ENCODE measurements around the gene NUDT22.

Gene NUDT22, protein sequence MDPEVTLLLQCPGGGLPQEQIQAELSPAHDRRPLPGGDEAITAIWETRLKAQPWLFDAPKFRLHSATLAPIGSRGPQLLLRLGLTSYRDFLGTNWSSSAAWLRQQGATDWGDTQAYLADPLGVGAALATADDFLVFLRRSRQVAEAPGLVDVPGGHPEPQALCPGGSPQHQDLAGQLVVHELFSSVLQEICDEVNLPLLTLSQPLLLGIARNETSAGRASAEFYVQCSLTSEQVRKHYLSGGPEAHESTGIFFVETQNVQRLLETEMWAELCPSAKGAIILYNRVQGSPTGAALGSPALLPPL

DNA sequence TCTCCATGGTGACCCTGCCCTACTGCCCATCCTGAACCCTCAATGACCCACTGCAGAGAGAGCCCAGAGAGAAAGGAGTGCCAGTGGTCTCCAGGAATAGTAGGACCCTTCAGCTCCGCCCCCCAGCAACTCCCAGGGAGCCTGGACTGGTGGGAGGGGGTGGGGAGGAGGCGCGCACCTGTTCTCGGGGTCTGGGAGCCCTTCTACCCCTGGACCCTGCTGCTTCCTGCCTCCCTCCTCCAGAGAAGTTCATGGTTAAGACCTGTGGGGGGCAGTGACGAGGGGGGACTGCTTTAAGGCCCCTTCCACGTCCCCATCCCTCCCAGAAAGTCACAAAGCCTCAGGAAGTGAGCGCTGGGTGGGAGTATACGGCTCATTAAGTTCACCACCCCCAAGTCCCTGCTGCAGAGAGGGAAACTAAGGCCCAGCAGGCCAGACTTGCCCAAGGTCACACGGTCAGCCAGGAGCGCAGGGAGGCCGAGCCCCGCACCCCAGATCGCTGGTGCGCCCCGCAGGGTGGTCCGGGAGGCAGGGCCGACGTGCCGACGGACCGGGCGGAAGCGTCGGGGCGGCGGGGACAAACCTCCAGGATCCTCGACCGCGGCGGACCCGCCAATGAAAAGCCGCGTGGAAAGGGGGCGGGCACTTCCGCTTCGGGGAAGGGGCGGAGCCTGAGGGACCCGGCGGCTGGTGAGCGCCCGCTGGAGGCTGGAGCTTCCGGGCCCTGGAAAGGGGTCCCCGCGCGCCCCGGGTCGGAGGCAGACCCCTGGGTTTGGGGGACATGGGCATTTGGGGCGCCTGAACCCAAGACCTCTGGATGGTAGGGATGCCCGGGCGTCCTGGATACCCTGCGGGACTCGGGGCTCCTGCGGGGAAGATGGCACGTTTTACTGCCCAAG is at the start of gene NUDT22, which contains the start of gene TRPT1:
Gene NUDT22 (plus strand): TSS at position 667 of the 899 bp plus-strand sequence. CDS start 379 bp downstream, outside the sequence.
Gene TRPT1 (minus strand): TSS at position 579 of the 899 bp plus-strand sequence. CDS start 326 bp downstream, at position 253.
- peak; percentile 95 for DNase-seq (ENCODE audit: low spot score)

DNA sequence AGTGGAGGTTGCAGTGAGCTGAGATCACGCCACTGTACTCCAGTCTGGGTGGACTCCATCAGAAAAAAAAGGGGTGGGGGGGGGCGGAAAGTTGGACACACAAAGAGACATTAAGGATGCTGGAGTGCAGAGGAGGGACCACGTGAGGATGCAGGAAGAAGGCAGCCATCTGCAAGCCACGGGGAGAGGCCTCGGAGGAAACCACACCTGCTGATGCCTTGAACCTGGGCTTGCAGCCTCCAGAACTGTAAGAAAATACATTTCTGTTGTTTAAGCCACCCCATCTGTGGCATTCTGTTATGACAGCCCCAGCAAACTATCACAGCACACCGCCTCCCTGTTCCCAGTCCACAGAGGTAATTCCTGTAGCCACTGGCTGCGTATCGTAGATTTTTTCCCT is 49.3 kb upstream of the NUDT22 start:
- no peak for DNase-seq (ENCODE audit: low spot score)

DNA sequence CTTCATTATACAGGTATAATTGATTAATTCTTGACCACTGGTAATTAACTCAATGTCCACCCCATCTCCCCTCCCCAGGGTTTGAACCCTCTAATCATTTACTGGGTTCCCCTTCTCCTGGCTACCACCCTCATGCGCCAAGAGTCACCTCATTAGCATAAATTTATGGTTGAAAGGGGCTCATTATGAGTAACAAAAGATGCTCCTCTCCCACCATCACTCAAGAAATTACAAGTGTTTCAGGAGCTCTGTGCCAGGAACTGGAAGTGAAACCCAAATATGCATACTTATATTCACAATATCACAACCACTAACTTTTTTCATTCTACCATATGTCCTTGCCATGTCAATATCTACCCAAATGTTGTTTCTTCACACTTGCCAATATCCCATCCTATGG is 47.9 kb upstream of the NUDT22 start:
- no peak for DNase-seq (ENCODE audit: low spot score)

DNA sequence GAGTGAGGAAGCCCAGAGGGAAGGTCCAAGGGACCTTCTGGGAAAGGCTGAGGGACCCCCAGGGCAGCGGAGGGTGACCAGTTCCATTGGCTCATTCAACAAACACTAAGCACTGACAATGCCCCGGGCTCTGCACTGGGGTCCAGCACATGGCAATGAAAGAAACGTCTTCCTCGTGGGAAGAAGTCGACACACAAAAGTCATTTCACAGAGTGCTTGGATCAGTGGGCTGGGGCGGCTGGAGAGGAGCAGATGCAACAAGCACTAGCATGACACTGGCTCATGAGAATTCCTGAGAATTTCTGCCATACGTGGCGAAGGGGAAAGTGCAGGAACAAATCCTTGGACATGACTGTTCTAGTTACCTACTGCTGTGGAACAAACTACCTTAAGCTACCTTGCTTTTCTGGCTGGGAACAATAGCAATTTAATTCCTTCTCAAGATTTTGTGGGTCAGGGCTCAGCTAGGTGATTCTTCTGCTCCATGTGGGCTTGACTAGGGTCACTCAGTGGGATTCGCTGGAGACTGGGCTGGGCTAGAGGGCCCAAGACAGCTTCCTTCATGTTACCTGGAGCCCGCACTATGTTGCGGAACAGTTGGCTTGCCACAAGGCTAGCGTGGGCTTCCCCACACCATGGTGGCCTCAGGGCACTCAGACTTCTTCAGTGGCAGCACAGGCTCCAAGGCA is 47.0 kb upstream of the NUDT22 start:
- no peak for DNase-seq (ENCODE audit: low spot score)

DNA sequence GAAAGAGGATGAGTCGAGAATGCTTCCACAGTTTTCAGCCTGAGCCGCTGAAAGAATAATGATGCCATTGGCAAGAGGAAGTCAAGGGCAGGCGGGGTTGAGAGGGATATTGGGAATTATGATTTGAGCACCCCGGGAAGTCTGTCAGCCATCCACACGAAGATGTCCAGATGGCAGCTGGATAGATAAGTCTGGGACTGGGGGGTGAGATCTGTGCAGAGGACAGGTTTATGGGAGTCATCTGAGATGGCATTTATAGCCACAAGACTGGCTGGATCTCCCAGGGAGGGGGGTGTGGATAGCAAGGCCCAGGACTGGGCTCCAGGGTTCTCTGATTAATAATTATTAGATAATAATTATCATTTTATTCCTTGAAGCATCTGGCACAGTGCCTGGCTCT is 45.2 kb upstream of the NUDT22 start:
- peak; percentile 67 for DNase-seq (ENCODE audit: low spot score)

DNA sequence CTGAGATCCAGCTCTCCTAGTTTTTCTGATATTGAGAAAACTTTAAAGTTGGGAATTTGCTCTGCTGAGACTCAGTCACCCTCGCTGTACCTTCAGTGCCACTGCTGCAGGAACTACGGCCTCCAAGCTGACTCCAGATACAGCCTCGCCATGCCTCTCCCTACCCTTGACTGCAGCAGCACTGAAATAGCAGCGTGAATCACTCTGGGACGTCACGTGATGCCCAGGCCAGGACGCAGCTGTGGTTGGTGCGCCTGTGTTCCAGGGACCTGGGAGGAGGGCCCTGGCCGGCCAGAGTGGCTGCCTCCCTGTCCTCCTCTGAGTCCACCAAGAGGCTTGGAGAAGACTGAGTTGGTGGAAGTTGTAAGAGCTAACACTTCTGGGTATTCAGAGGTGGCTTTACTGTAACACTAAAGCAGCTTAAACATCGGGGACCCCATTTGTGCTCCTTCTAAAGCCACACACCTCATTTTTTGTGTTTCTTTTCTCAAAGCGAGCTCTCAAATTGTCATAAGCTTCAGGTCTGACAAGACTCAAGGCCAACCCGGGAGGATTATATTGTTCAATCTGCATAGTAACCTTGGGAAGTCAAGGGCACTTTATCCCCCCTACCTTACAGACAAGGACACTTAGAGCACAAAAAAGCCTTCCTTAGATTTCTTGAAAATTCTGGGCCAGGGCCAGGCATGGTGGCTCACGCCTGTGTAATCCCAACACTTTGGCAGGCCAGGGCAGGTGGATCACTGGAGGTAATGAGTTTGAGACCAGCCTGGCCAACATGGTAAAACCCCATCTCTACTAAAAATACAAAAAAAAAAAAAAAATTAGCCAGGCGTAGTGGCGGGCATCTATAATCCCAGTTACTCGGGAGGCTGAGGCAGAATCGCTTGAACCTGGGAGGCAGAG is 44.3 kb upstream of the NUDT22 start:
- DNase-seq (ENCODE audit: low spot score), result peak; percentile 67

DNA sequence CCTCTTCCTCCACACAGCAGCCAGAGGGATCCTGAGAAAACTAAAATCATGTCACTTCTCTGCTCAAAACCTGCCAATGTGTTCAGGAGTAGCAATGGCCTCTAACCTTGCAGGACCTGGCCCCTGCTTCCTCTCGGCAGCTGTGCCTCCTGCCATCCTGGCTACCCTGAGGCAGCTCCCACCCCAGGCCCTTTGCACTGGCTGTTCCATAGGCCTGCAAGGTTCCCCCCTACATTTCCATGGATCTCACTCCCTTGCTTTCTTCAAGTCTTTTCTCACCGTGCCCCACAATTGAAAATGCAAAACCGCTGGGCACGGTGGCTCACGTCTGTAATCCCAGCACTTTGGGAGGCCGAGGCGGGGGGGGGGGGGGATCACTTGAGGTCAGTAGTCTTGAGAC is 42.2 kb upstream of the NUDT22 start:
- DNase-seq (ENCODE audit: low spot score), result no peak

DNA sequence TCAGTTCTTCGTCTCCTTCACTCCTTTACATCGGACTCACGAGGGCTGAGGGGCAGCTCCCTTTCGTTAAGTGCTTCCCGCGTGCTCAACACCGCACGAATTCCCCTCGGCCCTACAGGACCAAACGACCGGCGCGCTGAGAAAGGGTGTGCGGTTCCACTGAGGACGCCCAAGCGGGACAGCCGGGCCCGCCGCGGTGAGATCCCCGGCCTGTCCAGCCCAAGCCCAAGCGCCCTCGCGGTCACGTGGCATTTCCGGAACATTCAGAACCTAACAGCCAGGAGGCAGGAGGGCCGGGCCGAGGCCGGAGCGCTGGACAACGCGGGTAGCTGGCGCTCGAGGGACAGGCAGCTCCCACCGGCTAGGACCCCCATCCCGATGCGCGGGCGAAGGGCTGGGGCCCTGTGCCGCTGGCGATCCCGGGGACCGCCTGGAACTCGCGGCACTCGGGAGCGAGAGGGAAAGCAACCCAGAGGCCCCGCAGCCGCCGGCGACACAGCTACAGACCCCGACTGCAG is 40.8 kb upstream of the NUDT22 start:
- DNase-seq (ENCODE audit: low spot score), result no peak

DNA sequence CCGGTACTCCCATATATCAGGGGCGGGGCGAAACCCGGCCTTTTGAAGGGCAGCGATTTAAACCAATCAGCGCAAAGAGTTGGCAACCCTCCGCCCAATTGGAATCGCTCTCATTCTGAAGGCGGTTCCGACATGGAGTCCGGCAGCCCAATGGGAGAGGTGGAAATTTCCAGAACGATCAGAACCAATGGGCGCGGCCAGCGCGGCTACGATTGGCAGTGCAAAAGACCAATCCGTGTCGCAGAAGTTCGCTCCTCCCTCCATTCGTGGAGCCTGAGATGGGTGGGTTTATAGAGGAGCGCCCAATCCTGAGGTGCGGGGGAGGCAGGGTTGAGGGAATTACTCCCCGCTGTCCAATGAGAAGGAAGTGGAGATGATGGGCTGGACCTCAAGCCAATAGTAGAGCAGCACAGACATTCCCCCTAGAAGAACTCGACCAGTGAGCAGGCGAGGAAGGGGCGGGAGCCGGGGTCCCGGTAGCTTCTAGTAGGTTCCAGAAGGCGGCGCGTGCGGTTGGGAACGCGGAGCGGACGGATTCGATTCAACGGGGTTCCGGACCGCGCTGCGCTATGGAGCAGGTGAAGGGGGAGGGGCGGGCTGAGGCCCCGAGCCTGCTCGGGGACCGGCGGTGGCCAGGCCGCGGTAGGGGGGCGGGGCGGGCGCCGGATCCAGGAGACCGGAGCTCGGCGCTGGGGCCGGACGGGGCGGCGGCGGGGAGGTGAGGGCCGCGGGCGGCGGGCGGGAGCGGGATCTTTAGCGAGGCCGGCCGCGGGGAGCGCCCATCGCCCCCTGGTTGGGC is 40.2 kb upstream of the NUDT22 start, which contains the start of gene STIP1:
Gene STIP1 (plus strand): TSS at position 479 of the 799 bp plus-strand sequence. CDS start 91 bp downstream, at position 570.
- DNase-seq (ENCODE audit: low spot score), result peak; percentile 95

DNA sequence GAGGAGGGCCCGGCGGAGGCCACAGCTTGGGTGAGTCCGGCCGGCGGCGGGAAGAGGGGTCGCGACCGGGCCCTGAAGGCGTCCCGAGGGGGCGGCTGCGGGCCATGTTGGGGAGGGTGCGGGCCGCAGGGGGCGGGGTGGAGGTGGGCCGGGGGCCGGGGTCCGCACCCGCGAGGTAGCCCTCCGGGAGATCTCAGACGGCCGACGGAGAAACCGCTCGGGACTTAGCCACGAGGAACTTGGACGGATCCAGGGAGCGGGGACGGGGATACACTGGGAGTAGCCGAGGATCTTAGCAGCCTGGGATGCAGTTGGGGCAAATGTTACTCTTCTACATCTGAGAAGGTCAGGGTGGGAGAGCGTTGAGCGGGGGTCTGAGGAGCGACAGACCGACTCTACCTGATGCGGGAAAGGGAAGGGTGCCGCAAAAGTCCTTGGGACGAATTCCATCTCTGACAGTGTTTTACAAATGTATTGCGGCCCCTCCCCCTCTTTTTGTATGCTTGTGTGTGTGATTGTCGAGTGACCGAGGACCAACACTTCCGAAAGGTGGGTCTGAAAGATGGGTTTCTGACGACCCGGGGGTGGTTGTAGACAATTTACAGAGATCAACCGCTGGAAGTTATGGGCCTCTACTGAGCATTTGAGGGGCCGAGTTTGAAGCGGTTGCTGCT is 39.4 kb upstream of the NUDT22 start:
- no peak for DNase-seq (ENCODE audit: low spot score)

DNA sequence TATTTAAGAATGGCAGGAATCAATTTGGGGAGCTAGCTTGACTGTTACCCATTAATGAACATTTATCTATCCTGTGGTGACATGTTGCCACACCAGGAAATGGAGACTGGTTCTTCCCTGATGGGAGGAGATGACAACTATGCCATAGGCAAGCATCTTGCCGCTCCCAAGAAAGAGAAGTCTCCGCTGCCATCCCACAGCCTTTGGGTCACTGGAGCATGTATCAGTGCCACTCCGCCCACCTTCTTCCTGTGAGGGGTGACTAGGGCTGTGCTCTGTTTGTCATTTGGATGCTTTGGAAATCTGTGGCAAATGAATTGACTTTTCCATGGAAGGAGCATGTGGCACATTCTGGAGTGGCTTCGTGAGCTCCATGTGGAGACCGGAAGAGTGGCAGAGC is 33.6 kb upstream of the NUDT22 start:
- no peak for DNase-seq (ENCODE audit: low spot score)

DNA sequence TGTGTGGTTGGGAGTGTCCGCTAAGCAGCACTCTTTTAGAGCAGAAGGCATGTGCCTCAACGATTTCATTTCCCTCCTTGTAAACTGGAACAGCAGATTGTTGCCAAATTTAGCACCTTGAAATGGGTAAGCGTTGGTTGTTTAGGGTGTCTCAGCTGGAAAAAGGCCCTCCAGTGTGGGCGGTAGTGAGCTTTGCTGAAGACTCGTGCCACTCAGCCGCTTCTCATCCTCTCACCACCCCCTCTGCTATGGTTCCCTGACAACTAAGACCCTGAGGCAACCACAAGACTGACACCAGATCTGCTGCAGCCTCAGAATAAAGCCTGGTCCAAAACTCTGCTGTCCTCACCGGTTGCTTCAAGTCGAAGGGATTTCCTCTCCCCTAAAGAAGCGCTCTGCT is 29.4 kb upstream of the NUDT22 start:
- no peak for DNase-seq (ENCODE audit: low spot score)

DNA sequence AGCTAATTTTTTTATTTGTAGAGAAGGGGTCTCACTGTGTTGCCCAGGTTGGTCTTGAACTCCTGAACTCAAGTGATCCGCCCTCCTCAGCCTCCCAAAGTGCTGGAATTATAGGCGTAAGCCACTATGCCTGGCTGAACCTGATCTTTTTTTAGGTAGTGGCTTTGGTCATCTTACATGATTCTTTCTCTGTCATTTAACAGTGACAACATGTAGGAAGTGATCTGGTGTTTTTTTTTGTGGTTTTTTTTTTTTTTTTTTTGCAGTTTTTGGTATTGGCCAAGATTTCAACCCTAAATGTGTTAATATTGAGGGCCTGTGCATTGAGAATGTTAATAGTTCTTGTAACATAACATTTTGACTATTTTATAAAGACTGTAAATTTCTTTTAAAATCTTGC is 27.6 kb upstream of the NUDT22 start:
- no peak for DNase-seq (ENCODE audit: low spot score)

DNA sequence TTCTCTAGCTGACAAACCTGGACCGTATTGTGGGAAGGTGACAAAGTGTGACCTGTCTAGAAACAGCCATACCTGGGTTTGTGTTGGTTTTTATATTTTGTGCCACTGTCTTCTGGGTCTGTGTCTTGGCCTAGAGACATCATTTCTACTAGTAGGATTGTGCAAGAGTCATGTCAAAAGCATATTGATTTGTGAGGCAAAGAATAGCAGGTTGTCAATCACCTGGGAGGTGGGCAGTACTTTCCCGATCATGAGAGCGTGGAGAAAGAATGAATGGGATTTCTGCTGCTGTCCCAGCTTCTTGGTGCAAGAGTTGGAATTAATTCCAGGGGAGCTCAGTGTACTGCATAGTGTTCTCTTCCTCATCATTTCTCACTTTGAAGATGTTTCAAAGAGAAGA is 24.5 kb upstream of the NUDT22 start:
- DNase-seq (ENCODE audit: low spot score), result no peak

DNA sequence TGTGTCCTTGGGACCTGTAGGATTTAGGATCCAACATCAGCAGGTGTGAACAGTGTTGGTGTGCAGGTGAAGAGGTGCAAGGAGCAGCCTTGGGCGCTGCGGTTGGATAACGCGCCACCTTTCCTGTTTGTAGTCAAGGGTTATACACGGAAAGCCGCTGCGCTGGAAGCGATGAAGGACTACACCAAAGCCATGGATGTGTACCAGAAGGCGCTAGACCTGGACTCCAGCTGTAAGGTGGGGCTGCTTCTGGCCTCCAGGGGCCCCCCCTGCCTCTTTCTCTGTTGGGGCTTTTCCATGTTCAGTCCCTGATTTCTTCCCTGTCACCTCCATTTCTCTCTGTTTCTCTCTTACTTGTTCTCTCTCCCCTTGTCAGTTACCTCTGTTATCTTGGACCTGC is 23.1 kb upstream of the NUDT22 start:
- no peak for DNase-seq (ENCODE audit: low spot score)

DNA sequence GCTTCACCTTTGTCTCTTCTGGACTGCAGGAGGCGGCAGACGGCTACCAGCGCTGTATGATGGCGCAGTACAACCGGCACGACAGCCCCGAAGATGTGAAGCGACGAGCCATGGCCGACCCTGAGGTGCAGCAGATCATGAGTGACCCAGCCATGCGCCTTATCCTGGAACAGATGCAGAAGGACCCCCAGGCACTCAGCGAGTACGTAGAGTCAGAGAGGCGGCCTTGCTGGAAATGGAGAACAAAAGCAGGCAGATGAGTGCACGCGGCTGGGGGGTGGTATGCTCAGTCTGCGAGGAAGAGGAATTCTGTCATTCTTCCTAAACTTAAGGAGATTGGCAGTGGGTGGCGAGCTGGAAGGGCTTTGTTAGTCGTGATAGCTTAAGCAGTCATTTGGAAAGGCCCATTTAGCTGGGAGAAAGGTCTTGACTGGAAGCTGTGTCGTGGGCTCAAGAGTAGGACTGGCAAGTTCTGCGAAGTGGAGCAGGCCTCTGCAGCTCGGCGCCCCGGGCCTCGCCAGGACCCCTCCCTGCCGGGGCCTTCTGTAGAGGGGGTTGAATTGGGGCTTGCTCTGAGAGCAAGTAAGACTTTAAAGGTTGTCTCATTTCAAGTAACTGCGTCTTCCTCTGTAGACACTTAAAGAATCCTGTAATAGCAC is 22.5 kb upstream of the NUDT22 start:
- DNase-seq (ENCODE audit: low spot score), result peak; percentile 32

DNA sequence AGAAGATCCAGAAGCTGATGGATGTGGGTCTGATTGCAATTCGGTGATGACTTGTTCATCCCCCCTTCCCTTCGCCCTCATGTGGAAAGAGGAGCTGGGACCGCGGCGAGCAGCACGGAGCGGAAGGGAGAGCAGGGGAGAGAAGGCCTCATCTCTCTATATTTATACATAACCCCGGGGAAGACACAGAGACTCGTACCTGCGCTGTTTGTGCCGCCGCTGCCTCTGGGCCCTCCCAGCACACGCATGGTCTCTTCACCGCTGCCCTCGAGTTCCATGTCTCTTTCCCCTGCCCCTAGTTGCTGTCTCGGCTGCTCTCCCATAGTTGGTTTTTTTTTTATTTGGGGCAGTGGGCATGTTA is 22.0 kb upstream of the NUDT22 start:
- peak; percentile 38 for DNase-seq (ENCODE audit: low spot score)

DNA sequence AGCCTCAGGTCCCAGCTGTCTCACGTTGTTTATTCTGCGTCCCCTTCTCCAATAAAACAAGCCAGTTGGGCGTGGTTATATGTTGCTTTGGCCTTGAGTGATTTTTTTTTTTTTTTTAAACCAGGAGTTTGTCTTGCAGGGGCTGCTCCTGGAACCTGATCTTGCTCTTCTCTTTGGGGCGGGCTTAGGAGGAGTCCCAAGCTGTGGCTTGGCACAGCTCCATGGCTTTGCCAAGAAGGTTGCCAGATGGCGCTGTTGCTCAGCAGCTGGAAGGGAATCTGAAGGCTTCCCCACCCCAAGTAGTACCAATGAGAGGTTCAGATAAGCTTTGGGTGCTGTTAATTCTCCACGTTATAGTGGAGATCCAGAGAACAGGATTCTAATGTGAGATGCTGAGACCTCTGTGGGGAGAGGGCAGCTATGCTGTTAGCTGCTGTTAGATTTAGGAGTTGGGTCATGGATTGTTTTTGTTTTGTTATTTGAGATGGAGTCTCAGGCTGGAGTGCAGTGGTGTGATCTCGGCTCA is 21.5 kb upstream of the NUDT22 start:
- peak; percentile 91 for DNase-seq (ENCODE audit: low spot score)

Data from D341Med (cell line).